GM23338 (cell line): ENCODE results near the gene IDI2.

Source experiments
- CREB1 ChIP-seq: fragments of 250-450 bp; sonication (Bioruptor Pico); IDR thresholded peaks from 2 replicates; pipeline ENCODE4 v1.5.0; 2020; ENCODE audit warnings: low read depth, mild to moderate bottlenecking, moderate library complexity
- EZH2 ChIP-seq: fragments of 200-600 bp; sonication (generic); IDR thresholded peaks from one replicate; pipeline ENCODE4 v1.8.0; 2017; ENCODE audit warnings: antibody characterized with exemption, mild to moderate bottlenecking, low read depth; ENCODE audit not compliant: unreplicated experiment
- EZH2phosphoT487 ChIP-seq: fragments of 200-600 bp; sonication (generic); IDR thresholded peaks from one replicate; pipeline ENCODE4 v1.8.1; 2018; ENCODE audit warnings: antibody characterized with exemption; ENCODE audit not compliant: unreplicated experiment
- JUNB ChIP-seq: IDR thresholded peaks from one replicate; pipeline ENCODE4 v1.6.1; 2016; ENCODE audit warnings: antibody characterized with exemption; ENCODE audit not compliant: unreplicated experiment
- NANOG ChIP-seq: IDR thresholded peaks from 2 replicates; pipeline ENCODE4 v1.6.1; 2016; ENCODE audit warnings: antibody characterized with exemption, borderline replicate concordance
- POLR2AphosphoS5 ChIP-seq: IDR thresholded peaks from 2 replicates; pipeline ENCODE4 v1.6.1; 2016; ENCODE audit warnings: antibody characterized with exemption, low read depth
- ZNF331 ChIP-seq: fragments of 250-450 bp; sonication (Bioruptor Pico); IDR thresholded peaks from 2 replicates; pipeline ENCODE4 v1.5.0; 2020; ENCODE audit warnings: low read depth, mild to moderate bottlenecking, moderate library complexity
- TF ChIP-seq, protein P1 (sequence below), 2 experiments: fragments of 200-600 bp in 1 of 2; sonication (generic) in 1 of 2; conservative IDR thresholded peaks; 2 replicates each; pipeline versions ENCODE4 v1.5.1 to v1.6.1; 2016 to 2017; ENCODE audit warnings: antibody characterized with exemption in 2 of 2, low read depth in 2 of 2, mild to moderate bottlenecking in 2 of 2, moderate library complexity in 1 of 2
- TF ChIP-seq, protein P2 (sequence below): IDR thresholded peaks from one replicate; pipeline ENCODE4 v1.6.1; 2018; ENCODE audit warnings: antibody characterized with exemption; ENCODE audit not compliant: unreplicated experiment
- TF ChIP-seq, protein P3 (sequence below): IDR thresholded peaks from 2 replicates; pipeline ENCODE4 v1.6.1; 2016; ENCODE audit warnings: antibody characterized with exemption

DNA sequence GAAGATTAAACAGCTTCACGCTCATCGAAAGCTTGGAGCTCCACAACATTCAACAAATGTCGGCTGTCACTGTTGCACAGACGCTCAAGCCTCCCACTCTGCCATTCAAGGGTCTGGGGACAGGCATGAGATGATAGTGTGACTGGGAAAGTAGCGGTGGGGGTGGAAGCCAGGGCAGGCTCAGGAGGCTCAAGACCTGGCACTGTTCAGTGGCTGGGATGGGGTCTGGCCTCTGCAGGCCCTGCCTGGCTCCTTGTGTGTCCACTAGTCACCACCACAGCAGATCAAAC lies 50.9 kb downstream of the IDI2 start:
- TF ChIP-seq, protein P1, sequence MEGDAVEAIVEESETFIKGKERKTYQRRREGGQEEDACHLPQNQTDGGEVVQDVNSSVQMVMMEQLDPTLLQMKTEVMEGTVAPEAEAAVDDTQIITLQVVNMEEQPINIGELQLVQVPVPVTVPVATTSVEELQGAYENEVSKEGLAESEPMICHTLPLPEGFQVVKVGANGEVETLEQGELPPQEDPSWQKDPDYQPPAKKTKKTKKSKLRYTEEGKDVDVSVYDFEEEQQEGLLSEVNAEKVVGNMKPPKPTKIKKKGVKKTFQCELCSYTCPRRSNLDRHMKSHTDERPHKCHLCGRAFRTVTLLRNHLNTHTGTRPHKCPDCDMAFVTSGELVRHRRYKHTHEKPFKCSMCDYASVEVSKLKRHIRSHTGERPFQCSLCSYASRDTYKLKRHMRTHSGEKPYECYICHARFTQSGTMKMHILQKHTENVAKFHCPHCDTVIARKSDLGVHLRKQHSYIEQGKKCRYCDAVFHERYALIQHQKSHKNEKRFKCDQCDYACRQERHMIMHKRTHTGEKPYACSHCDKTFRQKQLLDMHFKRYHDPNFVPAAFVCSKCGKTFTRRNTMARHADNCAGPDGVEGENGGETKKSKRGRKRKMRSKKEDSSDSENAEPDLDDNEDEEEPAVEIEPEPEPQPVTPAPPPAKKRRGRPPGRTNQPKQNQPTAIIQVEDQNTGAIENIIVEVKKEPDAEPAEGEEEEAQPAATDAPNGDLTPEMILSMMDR (conservative IDR thresholded peaks at IDR 0.05; ENCODE audit: low read depth in 2 of 2), result no peak
- TF ChIP-seq, protein P2, sequence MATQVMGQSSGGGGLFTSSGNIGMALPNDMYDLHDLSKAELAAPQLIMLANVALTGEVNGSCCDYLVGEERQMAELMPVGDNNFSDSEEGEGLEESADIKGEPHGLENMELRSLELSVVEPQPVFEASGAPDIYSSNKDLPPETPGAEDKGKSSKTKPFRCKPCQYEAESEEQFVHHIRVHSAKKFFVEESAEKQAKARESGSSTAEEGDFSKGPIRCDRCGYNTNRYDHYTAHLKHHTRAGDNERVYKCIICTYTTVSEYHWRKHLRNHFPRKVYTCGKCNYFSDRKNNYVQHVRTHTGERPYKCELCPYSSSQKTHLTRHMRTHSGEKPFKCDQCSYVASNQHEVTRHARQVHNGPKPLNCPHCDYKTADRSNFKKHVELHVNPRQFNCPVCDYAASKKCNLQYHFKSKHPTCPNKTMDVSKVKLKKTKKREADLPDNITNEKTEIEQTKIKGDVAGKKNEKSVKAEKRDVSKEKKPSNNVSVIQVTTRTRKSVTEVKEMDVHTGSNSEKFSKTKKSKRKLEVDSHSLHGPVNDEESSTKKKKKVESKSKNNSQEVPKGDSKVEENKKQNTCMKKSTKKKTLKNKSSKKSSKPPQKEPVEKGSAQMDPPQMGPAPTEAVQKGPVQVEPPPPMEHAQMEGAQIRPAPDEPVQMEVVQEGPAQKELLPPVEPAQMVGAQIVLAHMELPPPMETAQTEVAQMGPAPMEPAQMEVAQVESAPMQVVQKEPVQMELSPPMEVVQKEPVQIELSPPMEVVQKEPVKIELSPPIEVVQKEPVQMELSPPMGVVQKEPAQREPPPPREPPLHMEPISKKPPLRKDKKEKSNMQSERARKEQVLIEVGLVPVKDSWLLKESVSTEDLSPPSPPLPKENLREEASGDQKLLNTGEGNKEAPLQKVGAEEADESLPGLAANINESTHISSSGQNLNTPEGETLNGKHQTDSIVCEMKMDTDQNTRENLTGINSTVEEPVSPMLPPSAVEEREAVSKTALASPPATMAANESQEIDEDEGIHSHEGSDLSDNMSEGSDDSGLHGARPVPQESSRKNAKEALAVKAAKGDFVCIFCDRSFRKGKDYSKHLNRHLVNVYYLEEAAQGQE, result no peak
- TF ChIP-seq JUNB (no peak), CREB1 (CRISPR knock-in tag) (no peak), POLR2AphosphoS5 (no peak), EZH2 (no peak), EZH2phosphoT487 (no peak), NANOG (no peak), ZNF331 (CRISPR knock-in tag) (no peak)
- TF ChIP-seq, protein P3, sequence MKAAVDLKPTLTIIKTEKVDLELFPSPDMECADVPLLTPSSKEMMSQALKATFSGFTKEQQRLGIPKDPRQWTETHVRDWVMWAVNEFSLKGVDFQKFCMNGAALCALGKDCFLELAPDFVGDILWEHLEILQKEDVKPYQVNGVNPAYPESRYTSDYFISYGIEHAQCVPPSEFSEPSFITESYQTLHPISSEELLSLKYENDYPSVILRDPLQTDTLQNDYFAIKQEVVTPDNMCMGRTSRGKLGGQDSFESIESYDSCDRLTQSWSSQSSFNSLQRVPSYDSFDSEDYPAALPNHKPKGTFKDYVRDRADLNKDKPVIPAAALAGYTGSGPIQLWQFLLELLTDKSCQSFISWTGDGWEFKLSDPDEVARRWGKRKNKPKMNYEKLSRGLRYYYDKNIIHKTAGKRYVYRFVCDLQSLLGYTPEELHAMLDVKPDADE, result no peak
